Thyroid gland (tissue), 4 donors: ENCODE results near the gene IFITM1. TPM values are rescaled to one million over a fixed set of nuclear protein-coding genes. Genes with fewer than 3 reads are reported as not detected.

ENCODE experiments used
- DNase-seq, 2 donors: peaks; one replicate each; pipeline ENCODE4 v3.0.0-alpha.2; 2019
- H3K27ac ChIP-seq, 3 donors: fragments of 200-600 bp; sonication (generic); 1 replicate in 2 of 3; 2 replicates in 1 of 3; pipeline ENCODE4 v1.5.1; 2016 to 2019; ENCODE audit warnings: mild to moderate bottlenecking in 1 of 3, moderate library complexity in 1 of 3
- H3K27me3 ChIP-seq: fragments of 200-600 bp; sonication (generic); one replicate; pipeline ENCODE4 v1.5.1; 2019
- H3K36me3 ChIP-seq, 2 donors: fragments of 200-600 bp; sonication (generic); one replicate each; pipeline ENCODE4 v1.5.1; 2016 to 2019
- H3K4me1 ChIP-seq, 2 donors: fragments of 200-600 bp; sonication (generic); one replicate each; pipeline ENCODE4 v1.5.1; 2017 to 2019
- H3K4me3 ChIP-seq, 3 donors: fragments of 200-600 bp; sonication (generic); replicated peaks in 1 of 3; 1 replicate in 2 of 3; 2 replicates in 1 of 3; pipeline ENCODE4 v1.5.1; 2016; ENCODE audit warnings: mild to moderate bottlenecking in 1 of 3
- H3K9me3 ChIP-seq: fragments of 200-600 bp; sonication (generic); one replicate; pipeline ENCODE4 v1.5.1; 2017
- CTCF ChIP-seq, 6 experiments: fragments of 200-600 bp in 3 of 6; fragments of 450-650 bp in 3 of 6; sonication (generic) in 3 of 6; IDR thresholded peaks; one replicate each; pipeline ENCODE4 v1.5.1; 2016 to 2019; ENCODE audit warnings: antibody characterized with exemption in 6 of 6, mild to moderate bottlenecking in 2 of 6, inconsistent platforms in 1 of 6, moderate library complexity in 1 of 6
- POLR2A ChIP-seq, 2 donors: fragments of 450-650 bp; IDR thresholded peaks; one replicate each; pipeline ENCODE4 v1.6.1; 2017; ENCODE audit warnings: antibody characterized with exemption in 2 of 2, mild to moderate bottlenecking in 2 of 2, moderate library complexity in 1 of 2
- WGBS, 2 donors: methylation state at CpG; one replicate each; pipeline ENCODE4 v1.1.5; 2017; 5-methylcytosine and 5-hydroxymethylcytosine counted together
- intact Hi-C: fragments of 100-400 bp; cut with DNase I; formaldehyde crosslinking; loops from one replicate; pipeline ENCODE4 v1.15.1; 2023
- total RNA-seq, 4 donors: library from RNA; depleted of rRNA; stranded (reverse); fragments of >200 nt; gene quantifications; one replicate each; pipeline ENCODE4 v1.2.3, GENCODE V29; 2016

IFITM1 gene
- total RNA-seq, 4 donors from 2014 or later: 94.3 to 163 (median 103) TPM

DNA sequence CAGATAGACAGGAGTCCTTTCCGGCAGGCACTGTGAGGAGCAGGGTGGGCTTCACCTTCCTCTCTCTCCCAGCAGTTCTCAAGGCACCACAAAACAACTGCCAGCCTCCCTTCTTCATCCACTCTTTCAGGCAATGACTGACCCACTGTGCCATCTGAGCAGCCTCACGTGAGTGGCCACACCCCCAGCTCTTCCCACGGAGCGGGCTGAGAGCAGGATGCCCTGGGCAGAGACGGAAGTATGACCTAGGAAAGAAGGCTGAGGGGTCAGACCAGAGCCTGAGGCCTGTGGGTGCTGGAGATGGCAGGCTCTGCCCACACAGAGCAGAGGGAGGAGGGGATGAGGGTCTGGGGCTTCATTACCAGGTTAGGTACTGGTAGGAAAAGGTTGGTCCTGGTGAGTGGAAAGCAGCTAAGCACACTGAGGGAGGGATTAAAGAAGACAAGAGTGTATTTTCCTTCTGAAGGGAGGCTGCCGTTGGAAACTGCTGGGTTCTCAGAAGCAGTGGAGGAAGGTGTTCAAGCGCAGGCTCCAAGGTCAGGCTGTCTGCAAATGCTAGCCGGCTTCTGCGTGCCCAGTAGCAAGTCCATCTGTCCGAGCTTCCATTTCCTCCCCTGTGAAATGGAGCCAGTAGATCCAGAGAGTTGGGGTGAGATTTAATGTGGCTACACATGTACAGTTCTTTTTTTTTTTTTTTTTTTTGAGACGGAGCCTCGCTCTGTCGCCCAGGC is 31.0 kb upstream of the IFITM1 start:
- WGBS, 2 donors: 62 to 63% methylated on average over 13 of the region's 13 CpGs
- no peak overlapping the region for H3K27ac ChIP-seq
- peaks cover 28% of the 10 kb centered on the region for H3K27me3 ChIP-seq
- no peaks in the 10 kb centered on the region for H3K9me3 ChIP-seq
- intact Hi-C loops: loop anchor here (10.0 kb wide), 1 partner anchor 78 kb away; the partner anchor contains the start of genes BET1L and RIC8A
- no peak for DNase-seq
- peaks cover 6 to 32% of the 10 kb centered on the region in 2 donors for H3K4me1 ChIP-seq
- no peak overlapping the region for H3K4me3 ChIP-seq
- TF ChIP-seq CTCF (IDR thresholded peaks at IDR 0.05) (no peak), POLR2A (IDR thresholded peaks at IDR 0.05) (no peak)
- H3K36me3 ChIP-seq: no peaks in the 10 kb centered on the region

GRCh38 chr11:283405-284104 is 30.3 kb upstream of the IFITM1 start:
- 85 to 89% methylated on average over 23 of the region's 23 CpGs for WGBS, 2 donors
- peaks cover 28% of the 10 kb centered on the region for H3K27me3 ChIP-seq
- H3K4me1 ChIP-seq: peaks cover 12 to 38% of the 10 kb centered on the region in 2 donors
- no peaks in the 10 kb centered on the region for H3K9me3 ChIP-seq
- H3K36me3 ChIP-seq: no peaks in the 10 kb centered on the region
- intact Hi-C loops: loop anchor here (10.0 kb wide), 1 partner anchor 79 kb away; the partner anchor contains the start of genes BET1L and RIC8A
- H3K4me3 ChIP-seq: no peak overlapping the region
- no peak for TF ChIP-seq CTCF (IDR thresholded peaks at IDR 0.05)
- TF ChIP-seq POLR2A (IDR thresholded peaks at IDR 0.05): no peak
- DNase-seq: no peak
- no peak overlapping the region for H3K27ac ChIP-seq

DNA sequence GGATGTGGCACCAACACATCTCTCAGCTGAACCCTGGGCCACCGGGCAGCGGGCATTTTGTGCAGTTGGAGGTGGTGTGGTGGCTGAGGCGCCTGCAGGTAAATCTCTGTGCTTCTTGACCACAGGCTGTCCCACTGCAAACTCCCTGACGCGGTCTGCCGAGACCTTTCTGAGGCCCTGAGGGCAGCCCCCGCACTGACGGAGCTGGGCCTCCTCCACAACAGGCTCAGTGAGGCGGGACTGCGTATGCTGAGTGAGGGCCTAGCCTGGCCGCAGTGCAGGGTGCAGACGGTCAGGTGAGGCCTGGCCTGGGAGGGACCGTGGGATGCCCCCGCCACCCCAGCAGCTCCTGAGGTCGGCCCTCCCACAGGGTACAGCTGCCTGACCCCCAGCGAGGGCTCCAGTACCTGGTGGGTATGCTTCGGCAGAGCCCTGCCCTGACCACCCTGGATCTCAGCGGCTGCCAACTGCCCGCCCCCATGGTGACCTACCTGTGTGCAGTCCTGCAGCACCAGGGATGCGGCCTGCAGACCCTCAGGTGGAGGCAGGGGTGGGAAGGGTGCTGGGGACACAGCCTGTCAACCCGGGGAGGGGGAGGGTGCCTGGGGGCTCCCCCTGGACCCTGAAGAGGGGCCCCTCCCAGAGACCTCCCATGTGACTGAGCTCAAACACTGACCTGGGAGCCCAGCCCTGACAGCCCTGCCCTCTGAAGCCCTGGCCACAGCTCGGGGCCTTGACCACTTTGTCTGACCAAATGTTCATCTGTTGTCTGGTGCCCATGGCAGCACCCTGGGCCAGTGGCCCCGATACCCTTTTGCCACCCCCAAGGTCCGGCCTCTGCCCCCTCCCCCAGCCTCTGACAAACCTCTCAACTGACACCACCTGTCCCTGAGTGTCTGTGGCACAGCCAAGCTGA is 29.5 kb upstream of the IFITM1 start:
- Histone ChIP-seq H3K4me1 (peaks cover 14 to 33% of the 10 kb centered on the region in 2 donors), H3K27me3 (peaks cover 23% of the 10 kb centered on the region), H3K27ac (no peak overlapping the region), H3K36me3 (no peaks in the 10 kb centered on the region), H3K9me3 (no peaks in the 10 kb centered on the region), H3K4me3 (no peak overlapping the region)
- TF ChIP-seq CTCF (IDR thresholded peaks at IDR 0.05): no peak
- no peak for TF ChIP-seq POLR2A (IDR thresholded peaks at IDR 0.05)
- no peak for DNase-seq
- WGBS, 2 donors: 75 to 82% methylated on average over 5 to 12 of the region's 24 CpGs
- intact Hi-C loops: loop anchor here (10.0 kb wide), 1 partner anchor 80 kb away; the partner anchor contains the start of genes BET1L and RIC8A

- DNase-seq: no peak
- H3K27ac ChIP-seq: no peak overlapping the region
These were observed 28.6 kb upstream of the IFITM1 start for GRCh38 chr11:285021-285893.

More at GRCh38 chr11:285021-285893, 28.6 kb upstream of the IFITM1 start:
- H3K9me3 ChIP-seq: no peaks in the 10 kb centered on the region
- H3K36me3 ChIP-seq: no peaks in the 10 kb centered on the region
- H3K27me3 ChIP-seq: peaks cover 14% of the 10 kb centered on the region
- 81 to 86% methylated on average over 17 to 29 of the region's 29 CpGs for WGBS, 2 donors
- TF ChIP-seq POLR2A (IDR thresholded peaks at IDR 0.05) (no peak), CTCF (IDR thresholded peaks at IDR 0.05) (no peak)
- H3K4me1 ChIP-seq: peaks cover 18 to 32% of the 10 kb centered on the region in 2 donors
- intact Hi-C loops: loop anchor here (10.0 kb wide), 1 partner anchor 80 kb away; the partner anchor contains the start of genes BET1L and RIC8A
- no peak overlapping the region for H3K4me3 ChIP-seq
